Superior temporal gyrus (tissue), 1 donor: ENCODE data around the gene RHBDD1.

Experiments
- DNase-seq: peaks from one replicate; pipeline ENCODE4 v3.0.0-alpha.2; 2016; ENCODE audit errors: extremely low spot score

RHBDD1 gene

GRCh38 chr2:226885769-226886435 is 50.0 kb downstream of the RHBDD1 start:
- DNase-seq = no peak

- no peak for DNase-seq
Observed at GRCh38 chr2:226887940-226888339, 52.1 kb downstream of the RHBDD1 start.

- no peak for DNase-seq
Observed at GRCh38 chr2:226888378-226888965, 52.6 kb downstream of the RHBDD1 start.

- no peak for DNase-seq
Observed at GRCh38 chr2:226888971-226889370, 53.1 kb downstream of the RHBDD1 start.

- no peak for DNase-seq
Observed at GRCh38 chr2:226890286-226890685, 54.4 kb downstream of the RHBDD1 start.

- DNase-seq = no peak
Observed at GRCh38 chr2:226891780-226892590, 56.1 kb downstream of the RHBDD1 start.

GRCh38 chr2:226892729-226893128 is 56.9 kb downstream of the RHBDD1 start:
- no peak for DNase-seq

- DNase-seq = no peak
Observed at GRCh38 chr2:226893216-226893615, 57.4 kb downstream of the RHBDD1 start.

- no peak for DNase-seq
Observed at GRCh38 chr2:226894752-226895151, 58.9 kb downstream of the RHBDD1 start.

GRCh38 chr2:226895579-226895978 is 59.7 kb downstream of the RHBDD1 start:
- DNase-seq = no peak

- DNase-seq = no peak
Observed at GRCh38 chr2:226898121-226898520, 62.3 kb downstream of the RHBDD1 start.

GRCh38 chr2:226898897-226899296 is 63.0 kb downstream of the RHBDD1 start:
- DNase-seq = no peak

GRCh38 chr2:226902041-226902966 is 66.5 kb downstream of the RHBDD1 start:
- DNase-seq = no peak

GRCh38 chr2:226903179-226903578 is 67.3 kb downstream of the RHBDD1 start:
- DNase-seq = no peak

GRCh38 chr2:226904592-226904991 is 68.7 kb downstream of the RHBDD1 start:
- no peak for DNase-seq

- no peak for DNase-seq
Observed at GRCh38 chr2:226905718-226906117, 69.9 kb downstream of the RHBDD1 start.

GRCh38 chr2:226906163-226906693 is 70.4 kb downstream of the RHBDD1 start:
- no peak for DNase-seq

GRCh38 chr2:226909126-226909525 is 73.3 kb downstream of the RHBDD1 start:
- no peak for DNase-seq

GRCh38 chr2:226909836-226910235 is 74.0 kb downstream of the RHBDD1 start:
- no peak for DNase-seq

GRCh38 chr2:226910384-226910783 is 74.5 kb downstream of the RHBDD1 start:
- no peak for DNase-seq

- DNase-seq = no peak
Observed at GRCh38 chr2:226911932-226912331, 76.1 kb downstream of the RHBDD1 start.

GRCh38 chr2:226913641-226914040 is 77.8 kb downstream of the RHBDD1 start:
- no peak for DNase-seq
